SK-N-SH (cell line): ENCODE results near the gene UBAP1L.

Experiments used
- POLR2AphosphoS5 ChIP-seq: IDR thresholded peaks from 2 replicates; pipeline ENCODE4 v1.6.1; 2012; ENCODE audit warnings: low read depth, low read length
- TF ChIP-seq, protein P1 (sequence below): IDR thresholded peaks from 2 replicates; pipeline ENCODE4 v1.4.0; 2012; ENCODE audit warnings: low read depth
- TF ChIP-seq, protein P2 (sequence below): fragments of 200-600 bp; sonication (generic); IDR thresholded peaks from 2 replicates; pipeline ENCODE4 v1.6.1; 2017; ENCODE audit warnings: antibody characterized with exemption, mild to moderate bottlenecking, moderate library complexity

DNA sequence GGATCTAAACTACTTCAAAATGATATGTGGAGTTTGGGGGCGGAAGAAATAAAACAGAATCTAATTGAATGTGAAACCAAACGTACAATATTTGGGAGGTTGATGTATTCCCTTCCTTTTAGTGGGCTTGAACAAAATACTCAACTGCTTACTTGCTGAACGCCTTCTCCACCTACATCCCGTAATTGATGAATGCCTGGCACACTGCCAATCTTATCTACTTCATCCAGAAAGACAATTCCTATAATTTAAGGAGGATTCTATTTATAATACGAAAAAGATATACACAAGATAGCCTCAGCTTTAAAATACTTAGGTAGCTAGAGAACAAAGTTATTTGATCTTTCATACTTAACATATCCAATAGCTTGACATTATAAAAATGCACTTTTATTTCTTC lies 41.7 kb upstream of the UBAP1L start:
- TF ChIP-seq, protein P1, sequence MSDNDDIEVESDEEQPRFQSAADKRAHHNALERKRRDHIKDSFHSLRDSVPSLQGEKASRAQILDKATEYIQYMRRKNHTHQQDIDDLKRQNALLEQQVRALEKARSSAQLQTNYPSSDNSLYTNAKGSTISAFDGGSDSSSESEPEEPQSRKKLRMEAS = no peak
- TF ChIP-seq, protein P2, sequence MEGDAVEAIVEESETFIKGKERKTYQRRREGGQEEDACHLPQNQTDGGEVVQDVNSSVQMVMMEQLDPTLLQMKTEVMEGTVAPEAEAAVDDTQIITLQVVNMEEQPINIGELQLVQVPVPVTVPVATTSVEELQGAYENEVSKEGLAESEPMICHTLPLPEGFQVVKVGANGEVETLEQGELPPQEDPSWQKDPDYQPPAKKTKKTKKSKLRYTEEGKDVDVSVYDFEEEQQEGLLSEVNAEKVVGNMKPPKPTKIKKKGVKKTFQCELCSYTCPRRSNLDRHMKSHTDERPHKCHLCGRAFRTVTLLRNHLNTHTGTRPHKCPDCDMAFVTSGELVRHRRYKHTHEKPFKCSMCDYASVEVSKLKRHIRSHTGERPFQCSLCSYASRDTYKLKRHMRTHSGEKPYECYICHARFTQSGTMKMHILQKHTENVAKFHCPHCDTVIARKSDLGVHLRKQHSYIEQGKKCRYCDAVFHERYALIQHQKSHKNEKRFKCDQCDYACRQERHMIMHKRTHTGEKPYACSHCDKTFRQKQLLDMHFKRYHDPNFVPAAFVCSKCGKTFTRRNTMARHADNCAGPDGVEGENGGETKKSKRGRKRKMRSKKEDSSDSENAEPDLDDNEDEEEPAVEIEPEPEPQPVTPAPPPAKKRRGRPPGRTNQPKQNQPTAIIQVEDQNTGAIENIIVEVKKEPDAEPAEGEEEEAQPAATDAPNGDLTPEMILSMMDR = no peak
- no peak for TF ChIP-seq POLR2AphosphoS5
